A673 (cell line): ENCODE data around the gene ANKRD40CL. TPM values are rescaled to one million over a fixed set of nuclear protein-coding genes. Genes with fewer than 3 reads are reported as not detected.

ENCODE experiments used
- BruUV-seq: library from RNA; stranded (reverse); fragments of 400-500 nt; replicated peaks from 2 replicates; lab custom pipeline; 2021; lab: Mats Ljungman, UMichigan
- CTCF ChIA-PET: fragments of 300-600 bp; sonication (Branson Sonifier 250); formaldehyde crosslinking; loops from one replicate; lab custom pipeline; 2022; ENCODE audit warnings: antibody characterized with exemption; lab: Charles Lee
- POLR2A ChIA-PET: fragments of 300-600 bp; sonication (Branson Sonifier 250); formaldehyde crosslinking; loops from one replicate; lab custom pipeline; 2022; ENCODE audit warnings: antibody characterized with exemption; ENCODE audit not compliant: low non-redundant PET; lab: Charles Lee
- DNase-seq: peaks from one replicate; pipeline ENCODE4 v3.0.0-alpha.2; 2015; ENCODE audit warnings: low spot score
- H3K27ac ChIP-seq: fragments of 200-600 bp; sonication (generic); 2 replicates; pipeline ENCODE4 v1.5.1; 2016; ENCODE audit warnings: mixed run types, low read depth, mild to moderate bottlenecking, mixed read lengths, antibody characterized with exemption, low read length; ENCODE audit not compliant: poor library complexity, severe bottlenecking
- H3K27me3 ChIP-seq: fragments of 200-600 bp; sonication (generic); replicated peaks from 2 replicates; pipeline ENCODE4 v1.6.1; 2017; ENCODE audit warnings: mixed run types, low read depth, mild to moderate bottlenecking, mixed read lengths, antibody characterized with exemption, low read length; ENCODE audit not compliant: insufficient read depth, poor library complexity
- H3K36me3 ChIP-seq: fragments of 200-600 bp; sonication (generic); 2 replicates; pipeline ENCODE4 v1.6.1; 2016; ENCODE audit warnings: mixed run types, mild to moderate bottlenecking, mixed read lengths, antibody characterized with exemption, low read length; ENCODE audit not compliant: insufficient read depth, poor library complexity, severe bottlenecking
- H3K4me1 ChIP-seq: fragments of 200-600 bp; sonication (generic); 2 replicates; pipeline ENCODE4 v1.6.1; 2017; ENCODE audit warnings: mixed run types, mild to moderate bottlenecking, mixed read lengths, antibody characterized with exemption, low read length; ENCODE audit not compliant: insufficient read depth, poor library complexity, severe bottlenecking
- H3K4me3 ChIP-seq: fragments of 200-600 bp; sonication (generic); 2 replicates; pipeline ENCODE4 v1.5.1; 2016; ENCODE audit warnings: low read depth, mixed run types, mild to moderate bottlenecking, mixed read lengths, low read length; ENCODE audit not compliant: poor library complexity, severe bottlenecking
- H3K9me3 ChIP-seq: fragments of 200-600 bp; sonication (generic); 2 replicates; pipeline ENCODE4 v1.6.1; 2016; ENCODE audit warnings: mixed run types, low read depth, mild to moderate bottlenecking, mixed read lengths, antibody characterized with exemption, low read length; ENCODE audit not compliant: poor library complexity, severe bottlenecking
- CTCF ChIP-seq: fragments of 300-800, 200-600 bp; sonication (generic); conservative IDR thresholded peaks from 2 replicates; pipeline ENCODE4 v1.5.1; 2017; ENCODE audit warnings: low read depth, mild to moderate bottlenecking, antibody characterized with exemption, low read length, moderate library complexity, mixed read lengths
- EZH2 ChIP-seq: fragments of 200-600 bp; sonication (generic); IDR thresholded peaks from 2 replicates; pipeline ENCODE4 v1.6.1; 2017; ENCODE audit warnings: borderline replicate concordance, low read depth, mild to moderate bottlenecking, mixed read lengths, antibody characterized with exemption, low read length; ENCODE audit not compliant: poor library complexity, severe bottlenecking
- intact Hi-C: fragments of 100-400 bp; cut with micrococcal nuclease; formaldehyde crosslinking; loops from one replicate; pipeline ENCODE4 v1.10.0; 2022; ENCODE audit not compliant: unreplicated experiment
- total RNA-seq: library from RNA; stranded (reverse); gene quantifications from 2 replicates; pipeline ENCODE4 v1.2.3, GENCODE V29; 2021

Gene ANKRD40CL
- total RNA-seq, 1 experiment from 2014 or later, result not detected

DNA sequence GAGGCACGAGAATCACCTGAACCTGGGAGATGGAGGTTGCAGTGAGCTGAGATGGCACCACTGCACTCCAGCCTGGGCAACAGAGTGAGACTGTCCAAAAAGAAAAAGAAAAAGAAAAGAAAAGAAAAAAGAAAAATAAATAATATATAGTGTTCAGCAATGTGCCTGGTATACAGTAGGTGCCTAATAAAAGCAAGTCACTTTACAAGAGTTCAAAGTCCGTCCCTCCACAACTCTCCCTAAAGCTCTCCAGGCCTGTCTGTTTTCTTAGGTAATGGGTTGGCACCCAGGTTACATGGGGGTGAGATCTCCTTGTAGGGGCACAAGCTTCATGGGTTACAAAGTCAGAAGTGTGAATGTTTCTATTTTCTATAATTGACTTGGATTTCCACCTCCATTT lies 16.6 kb upstream of the ANKRD40CL start:
- POLR2A ChIA-PET, result no interaction called here
- Histone ChIP-seq H3K9me3 (no peaks in the 10 kb centered on the region), H3K27ac (no peak overlapping the region), H3K4me1 (no peaks in the 10 kb centered on the region), H3K27me3 (no peaks in the 10 kb centered on the region), H3K36me3 (no peaks in the 10 kb centered on the region), H3K4me3 (no peak overlapping the region)
- no TSS peak for BruUV-seq
- TF ChIP-seq EZH2 (no peak), CTCF (no peak)
- no peak for DNase-seq
- intact Hi-C loops, result loop anchor here (1.0 to 10.0 kb wide), 4 partner anchors 58 to 371 kb away; partner anchors contain the start of genes NME1 and SPATA20
- CTCF ChIA-PET, result interaction anchor here (1.1 to 3.4 kb wide), 3 partner anchors 12 to 82 kb away, joined by 3 to 22 read pairs (median 7); no protein-coding TSS in a partner anchor

DNA sequence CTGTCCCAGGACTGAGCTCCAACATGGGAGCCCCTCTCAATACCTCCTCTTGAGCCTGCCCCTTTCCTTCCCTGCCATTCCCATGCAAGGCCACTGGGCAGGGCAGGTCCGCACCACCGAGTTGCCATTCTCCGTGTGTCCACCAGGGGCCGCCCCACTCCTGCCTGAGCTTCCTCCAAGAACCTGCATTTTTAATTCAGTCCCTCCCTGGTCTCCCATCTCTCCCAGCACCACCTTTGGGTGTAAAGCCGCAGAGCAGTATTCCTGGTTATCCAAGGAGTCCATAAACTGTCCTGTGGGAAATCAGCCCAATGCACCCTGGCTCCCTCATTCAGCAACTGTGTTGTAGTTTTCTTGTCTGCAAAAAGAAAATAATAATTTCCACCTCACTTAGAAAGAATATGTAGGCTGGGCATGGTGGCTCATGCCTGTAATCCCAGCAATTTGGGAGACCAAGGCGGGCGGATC lies 15.9 kb upstream of the ANKRD40CL start:
- no TSS peak for BruUV-seq
- no peaks in the 10 kb centered on the region for H3K4me1 ChIP-seq
- no peak overlapping the region for H3K4me3 ChIP-seq
- POLR2A ChIA-PET, result no interaction called here
- DNase-seq, result peak; percentile 90
- intact Hi-C loops, result loop anchor here (1.0 to 10.0 kb wide), 4 partner anchors 59 to 372 kb away; partner anchors contain the start of genes NME1 and SPATA20
- no peaks in the 10 kb centered on the region for H3K9me3 ChIP-seq
- no peaks in the 10 kb centered on the region for H3K27me3 ChIP-seq
- no peaks in the 10 kb centered on the region for H3K36me3 ChIP-seq
- TF ChIP-seq EZH2 (no peak), CTCF (peak; percentile 99)
- CTCF ChIA-PET, result interaction anchor here (0.5 to 3.4 kb wide), 14 partner anchors 11 to 501 kb away, joined by 3 to 22 read pairs (median 4); no protein-coding TSS in a partner anchor
- H3K27ac ChIP-seq, result no peak overlapping the region

DNA sequence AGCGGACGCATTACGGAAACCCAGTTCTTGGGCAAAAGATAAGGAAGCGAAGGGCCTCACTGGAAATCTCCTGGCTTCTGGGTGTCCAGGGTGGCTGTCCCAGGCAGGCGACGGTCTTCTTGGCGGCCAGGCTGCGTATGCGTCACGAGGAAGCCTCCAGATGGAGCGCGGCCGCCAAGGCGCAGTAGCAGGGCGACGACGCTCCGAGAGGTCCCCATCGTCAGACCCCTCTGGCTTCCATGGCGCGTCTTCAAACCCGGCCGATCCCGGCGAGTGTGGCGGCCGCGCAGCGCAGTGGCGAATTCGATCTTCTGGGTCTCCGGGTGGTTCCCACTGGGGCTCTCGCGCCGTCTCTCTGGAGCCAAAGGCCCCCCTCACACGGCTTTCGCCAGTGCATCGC lies 13.8 kb upstream of the ANKRD40CL start:
- intact Hi-C loops, result loop anchor here (10.0 kb wide), 2 partner anchors 236 to 374 kb away; partner anchors contain the start of genes NME1 and SPATA20
- H3K9me3 ChIP-seq, result no peaks in the 10 kb centered on the region
- no peak overlapping the region for H3K27ac ChIP-seq
- no peaks in the 10 kb centered on the region for H3K27me3 ChIP-seq
- H3K4me1 ChIP-seq, result no peaks in the 10 kb centered on the region
- CTCF ChIA-PET, result no interaction called here
- no peak for DNase-seq
- POLR2A ChIA-PET, result no interaction called here
- H3K36me3 ChIP-seq, result no peaks in the 10 kb centered on the region
- peak overlapping the region; percentile 25 for H3K4me3 ChIP-seq
- no peak for TF ChIP-seq CTCF
- TF ChIP-seq EZH2, result no peak
- no TSS peak for BruUV-seq
